ENCODE results near the gene SFXN5. TPM values are rescaled to one million over a fixed set of nuclear protein-coding genes. Genes with fewer than 3 reads are reported as not detected.

The SFXN5 gene
- total RNA-seq, 6 experiments from 2014 or later = 33.1 to 73.4 (median 56.6) TPM

DNA sequence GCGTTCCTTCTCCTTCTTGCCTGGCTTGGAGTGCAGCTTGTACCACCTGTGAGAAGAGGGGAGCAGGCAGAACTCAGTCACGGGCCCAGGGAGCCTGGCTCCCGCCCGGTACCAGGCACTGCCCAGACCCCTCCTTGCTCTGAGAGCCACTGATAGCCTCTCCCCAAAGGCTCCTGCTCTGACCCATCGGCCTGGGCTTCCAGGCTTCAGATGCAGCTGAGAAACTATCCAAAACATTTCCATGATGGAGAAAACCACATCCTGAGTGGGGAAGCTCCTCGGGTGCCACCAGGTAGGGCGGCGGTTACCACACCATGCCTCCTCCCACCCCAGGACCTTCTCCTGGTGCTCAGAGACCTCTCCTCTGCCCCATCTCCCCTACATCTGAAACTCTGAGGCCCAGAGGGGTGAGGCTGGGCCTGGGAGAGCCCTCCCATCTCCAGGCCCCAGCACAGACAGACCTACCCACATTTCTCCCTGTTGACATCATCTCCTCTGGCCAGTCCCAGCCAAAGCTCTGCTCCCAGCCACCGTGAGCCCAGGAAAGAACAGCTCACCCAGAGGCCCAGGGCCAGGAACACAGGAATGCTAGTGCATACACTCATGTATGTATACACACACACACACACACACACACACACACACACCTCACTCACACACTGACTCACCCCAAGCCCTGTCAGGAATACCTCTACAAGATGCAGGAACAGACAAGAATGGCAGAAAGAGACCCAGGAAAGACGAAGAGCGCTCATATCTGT is 17.9 kb upstream of the SFXN5 start:
- peak in 1 of 4 donors; percentile 67 for ATAC-seq
- TF ChIP-seq POLR2A (IDR thresholded peaks at IDR 0.05) (no peak), CTCF (IDR thresholded peaks at IDR 0.05) (no peak)
- Histone ChIP-seq H3K4me1 (peaks cover 0 to 6% (median under 1%) of the 10 kb centered on the region in 4 donors), H3K27me3 (no peaks in the 10 kb centered on the region), H3K27ac (no peak overlapping the region), H3K9me3 (no peaks in the 10 kb centered on the region), H3K36me3 (no peaks in the 10 kb centered on the region), H3K4me3 (no peak overlapping the region)
- peak in 1 of 3 donors; percentile 51 for DNase-seq
- intact Hi-C loops (cut with DNase I) = loop anchor here (5.0 to 10.0 kb wide), 3 partner anchors 68 to 195 kb away; no protein-coding TSS in a partner anchor
- 100% methylated on average over 2 of the region's 11 CpGs for WGBS (ENCODE audit: insufficient coverage, low coverage, low lambda C conversion rate, missing lambda C conversion rate)

DNA sequence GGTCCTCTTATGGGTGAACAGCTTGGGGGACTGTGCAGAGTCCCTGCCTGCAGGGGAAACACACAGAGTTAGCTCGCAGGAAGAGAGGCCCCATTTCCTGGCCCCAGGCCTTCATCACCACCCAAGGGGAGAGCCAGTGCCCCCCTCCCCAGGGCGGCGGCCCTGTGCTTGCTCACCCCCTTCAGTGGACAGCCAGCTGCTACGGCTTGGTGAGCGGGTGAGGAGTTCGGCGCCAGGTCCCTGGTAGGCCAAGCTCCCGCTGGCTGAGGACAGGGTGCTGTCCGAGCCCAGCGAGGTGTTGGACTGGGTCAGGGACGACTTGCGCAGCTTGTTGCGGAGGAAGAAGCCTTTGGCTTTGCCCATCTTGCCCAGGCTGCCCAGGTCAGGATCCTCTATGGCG is 17.2 kb upstream of the SFXN5 start:
- no peak for TF ChIP-seq POLR2A (IDR thresholded peaks at IDR 0.05)
- no peak for TF ChIP-seq CTCF (IDR thresholded peaks at IDR 0.05)
- no peak overlapping the region for H3K4me3 ChIP-seq
- H3K27ac ChIP-seq = no peak overlapping the region
- no CpG with 5 or more reads among the region's 14 CpGs for WGBS (ENCODE audit: insufficient coverage, low coverage, low lambda C conversion rate, missing lambda C conversion rate)
- H3K27me3 ChIP-seq = no peaks in the 10 kb centered on the region
- ATAC-seq = no peak
- no peaks in the 10 kb centered on the region for H3K9me3 ChIP-seq
- no peaks in the 10 kb centered on the region for H3K36me3 ChIP-seq
- intact Hi-C loops (cut with DNase I) = loop anchor here in 1 of 2 donors (5.0 to 10.0 kb wide), 2 partner anchors 69 to 194 kb away; no protein-coding TSS in a partner anchor
- DNase-seq = no peak
- H3K4me1 ChIP-seq = peaks cover 0 to 9% (median 3%) of the 10 kb centered on the region in 4 donors

DNA sequence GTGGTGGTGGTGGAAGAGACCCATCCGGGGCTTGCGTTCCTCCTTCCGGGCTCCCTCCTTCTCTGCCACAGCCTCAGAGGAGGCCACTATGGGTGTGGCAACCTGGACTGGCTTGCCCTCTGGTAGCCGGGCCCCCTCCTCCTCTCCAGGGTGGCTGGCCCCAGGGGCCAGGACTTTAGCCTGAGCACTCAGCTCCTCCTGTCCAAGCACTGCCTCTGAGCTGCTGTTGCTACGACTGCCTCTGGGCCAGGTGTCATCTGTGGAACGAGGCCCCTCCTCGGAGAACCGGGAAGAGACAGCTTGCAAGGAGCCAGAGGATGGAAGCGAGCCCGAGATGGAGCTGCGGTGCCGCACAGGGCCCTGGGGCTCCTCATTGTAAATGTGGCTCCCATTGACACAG is 16.7 kb upstream of the SFXN5 start:
- intact Hi-C loops (cut with DNase I) = loop anchor here in 1 of 2 donors (5.0 to 10.0 kb wide), 2 partner anchors 69 to 193 kb away; no protein-coding TSS in a partner anchor
- no peak overlapping the region for H3K4me3 ChIP-seq
- ATAC-seq = no peak
- 94% methylated on average over 3 of the region's 12 CpGs for WGBS (ENCODE audit: insufficient coverage, low coverage, low lambda C conversion rate, missing lambda C conversion rate)
- TF ChIP-seq CTCF (IDR thresholded peaks at IDR 0.05) = no peak
- TF ChIP-seq POLR2A (IDR thresholded peaks at IDR 0.05) = no peak
- H3K9me3 ChIP-seq = no peaks in the 10 kb centered on the region
- no peak for DNase-seq
- peaks cover 0 to 9% (median 3%) of the 10 kb centered on the region in 4 donors for H3K4me1 ChIP-seq
- H3K36me3 ChIP-seq = no peaks in the 10 kb centered on the region
- no peaks in the 10 kb centered on the region for H3K27me3 ChIP-seq
- no peak overlapping the region for H3K27ac ChIP-seq

DNA sequence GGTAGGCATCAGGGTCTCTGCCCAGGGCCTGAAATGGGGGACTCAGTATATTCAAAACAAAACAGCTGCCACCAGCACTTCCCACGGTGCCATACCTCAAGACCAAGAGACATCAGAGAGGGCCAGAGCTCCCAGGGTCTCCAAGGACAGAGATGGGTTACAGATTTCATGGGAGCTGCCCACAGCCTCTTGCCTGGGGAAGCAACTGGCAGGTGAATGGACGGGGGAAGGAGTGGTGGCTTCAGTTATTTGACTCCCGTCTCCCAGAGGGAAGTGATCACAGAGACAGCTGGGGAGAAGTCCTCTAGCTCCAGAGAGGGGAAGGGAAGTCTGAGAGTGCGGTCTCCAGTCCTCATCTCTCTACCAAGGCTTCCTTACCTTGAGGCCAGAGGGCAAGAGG is 15.8 kb upstream of the SFXN5 start:
- no peak for TF ChIP-seq POLR2A (IDR thresholded peaks at IDR 0.05)
- TF ChIP-seq CTCF (IDR thresholded peaks at IDR 0.05) = no peak
- DNase-seq (no peak), ATAC-seq (no peak)
- Histone ChIP-seq H3K36me3 (no peaks in the 10 kb centered on the region), H3K27ac (no peak overlapping the region), H3K4me1 (peaks cover 0 to 9% (median 3%) of the 10 kb centered on the region in 4 donors), H3K4me3 (no peak overlapping the region), H3K9me3 (no peaks in the 10 kb centered on the region), H3K27me3 (no peaks in the 10 kb centered on the region)
- WGBS (ENCODE audit: insufficient coverage, low coverage, low lambda C conversion rate, missing lambda C conversion rate) = no CpG with 5 or more reads among the region's 4 CpGs
- intact Hi-C loops (cut with DNase I) = loop anchor here in 1 of 2 donors (5.0 to 10.0 kb wide), 2 partner anchors 70 to 193 kb away; no protein-coding TSS in a partner anchor

Data from right lobe of liver (tissue), 6 donors.